GM12878 (cell line): ENCODE results near the gene BUB1B. TPM values are rescaled to one million over a fixed set of nuclear protein-coding genes. Genes with fewer than 3 reads are reported as not detected.

Experiments
- ATAC-seq: fragments of 200-7000 bp; cut with Tn5 transposase; 3 replicates; pipeline ENCODE4 v1.9.1; 2020; ENCODE audit warnings: mild to moderate bottlenecking, moderate library complexity
- BruUV-seq: library from RNA; stranded (reverse); fragments of 400-500 nt; replicated peaks from 2 replicates; lab custom pipeline; 2021; lab: Mats Ljungman, UMichigan
- CTCF ChIA-PET: fragments of 300-600 bp; sonication (Branson Sonifier 250); formaldehyde crosslinking; extraction: SDS; loops from one replicate; lab custom pipeline; 2021; ENCODE audit warnings: inconsistent platforms; lab: Yijun Ruan, JAX
- POLR2A ChIA-PET: fragments of 350-600 bp; formaldehyde crosslinking; extraction: SDS; loops from one replicate; lab custom pipeline; 2021; ENCODE audit warnings: inconsistent platforms; lab: Charles Lee
- RAD21 ChIA-PET: fragments of 300-600 bp; sonication (Branson Sonifier 250); formaldehyde crosslinking; loops from one replicate; lab custom pipeline; 2023; ENCODE audit warnings: antibody characterized with exemption; ENCODE audit not compliant: unreplicated experiment; lab: Charles Lee
- SMC1A ChIA-PET: fragments of 300-600 bp; sonication (Branson Sonifier 250); formaldehyde crosslinking; loops from one replicate; lab custom pipeline; 2023; ENCODE audit not compliant: unreplicated experiment, uncharacterized antibody; lab: Charles Lee
- DNase-seq: peaks from one replicate; pipeline ENCODE4 v3.0.0-alpha.2; 2011; ENCODE audit warnings: low read depth, low spot score
- FAIRE-seq: peaks from 3 replicates; lab custom pipeline; 2011; peaks lifted over from hg19 to GRCh38; lab: Jason Lieb, UNC
- H2AFZ ChIP-seq: 2 replicates; pipeline ENCODE4 v1.6.0; 2011; ENCODE audit warnings: low read depth, low read length, control low read depth; ENCODE audit not compliant: control insufficient read depth
- H3K27ac ChIP-seq: 2 replicates; pipeline ENCODE4 v1.5.1; 2011; ENCODE audit warnings: control low read depth; ENCODE audit not compliant: control insufficient read depth, insufficient read depth
- H3K27me3 ChIP-seq, 2 experiments: replicated peaks in 1 of 2; 2 replicates each; pipeline versions ENCODE4 v1.6.0 to v1.6.1; 2011; ENCODE audit warnings: low read length in 1 of 2; ENCODE audit not compliant: control insufficient read depth in 2 of 2, insufficient read depth in 2 of 2
- H3K36me3 ChIP-seq, 2 experiments: 2 replicates each; pipeline ENCODE4 v1.5.1; 2011; ENCODE audit warnings: low read length in 1 of 2; ENCODE audit not compliant: control insufficient read depth in 2 of 2, insufficient read depth in 2 of 2
- H3K4me1 ChIP-seq: 2 replicates; pipeline ENCODE4 v1.6.1; 2011; ENCODE audit warnings: mild to moderate bottlenecking, low read length, moderate library complexity, mixed read lengths; ENCODE audit not compliant: control insufficient read depth, insufficient read depth
- H3K4me2 ChIP-seq: 2 replicates; pipeline ENCODE4 v1.6.0; 2011; ENCODE audit warnings: control low read depth; ENCODE audit not compliant: control insufficient read depth, insufficient read depth
- H3K4me3 ChIP-seq: fragments of 200-600 bp; sonication (generic); 2 replicates; pipeline ENCODE4 v1.5.1; 2016
- H3K79me2 ChIP-seq: 2 replicates; pipeline ENCODE4 v1.6.0; 2011; ENCODE audit warnings: low read length; ENCODE audit not compliant: control insufficient read depth, insufficient read depth
- H3K9ac ChIP-seq: 2 replicates; pipeline ENCODE4 v1.8.0; 2011; ENCODE audit warnings: low read length, control low read depth, mixed read lengths; ENCODE audit not compliant: control insufficient read depth, insufficient read depth
- H3K9me3 ChIP-seq: replicated peaks from 3 replicates; pipeline ENCODE4 v1.5.1; 2011; ENCODE audit warnings: mild to moderate bottlenecking, low read length; ENCODE audit not compliant: control insufficient read depth, insufficient read depth
- H4K20me1 ChIP-seq: 2 replicates; pipeline ENCODE4 v1.6.0; 2011; ENCODE audit not compliant: control insufficient read depth, insufficient read depth
- FOXM1 ChIP-seq: IDR thresholded peaks from 2 replicates; pipeline ENCODE4 v1.6.1; 2012; ENCODE audit warnings: low read depth, mild to moderate bottlenecking, inconsistent platforms, low read length, moderate library complexity
- RAD21 ChIP-seq: IDR thresholded peaks from 2 replicates; pipeline ENCODE4 v1.6.1; 2011; ENCODE audit warnings: mild to moderate bottlenecking, low read depth, low read length, moderate library complexity; ENCODE audit not compliant: insufficient read depth
- REST ChIP-seq: IDR thresholded peaks from 2 replicates; pipeline ENCODE4 v1.6.1; 2012; ENCODE audit warnings: mild to moderate bottlenecking, low read depth, low read length
- SMAD5 ChIP-seq: IDR thresholded peaks from 2 replicates; pipeline ENCODE4 v1.6.1; 2016; ENCODE audit warnings: antibody characterized with exemption, low read depth
- SMC3 ChIP-seq: IDR thresholded peaks from 2 replicates; pipeline ENCODE4 v1.6.1; 2011; ENCODE audit warnings: low read length, improper control_type of control experiment, borderline replicate concordance
- YY1 ChIP-seq: IDR thresholded peaks from 2 replicates; pipeline ENCODE4 v1.6.1; 2011; ENCODE audit warnings: low read depth, mild to moderate bottlenecking, low read length
- ZNF384 ChIP-seq: IDR thresholded peaks from 2 replicates; pipeline ENCODE4 v1.6.1; 2012; ENCODE audit warnings: low read depth, mild to moderate bottlenecking, low read length, improper control_type of control experiment, borderline replicate concordance
- WGBS: methylation state at CpG from one replicate; pipeline ENCODE4 v1.1.6; 2016; ENCODE audit warnings: low lambda C conversion rate; ENCODE audit not compliant: insufficient replicate concordance, insufficient coverage; ENCODE audit errors: missing lambda C conversion rate; 5-methylcytosine and 5-hydroxymethylcytosine counted together
- in situ Hi-C: fragments of 300-500 bp; cut with MboI; formaldehyde crosslinking; loops from 9 replicates; pipeline ENCODE4 v1.14.3; 2018; ENCODE audit warnings: mixed read lengths
- intact Hi-C: fragments of 100-400 bp; cut with micrococcal nuclease; formaldehyde crosslinking; loops from one replicate; pipeline ENCODE4 v1.14.2; 2022; ENCODE audit not compliant: unreplicated experiment
- polyA plus RNA-seq, 11 experiments: library from polyadenylated mRNA; depleted of rRNA in 4 of 11; unstranded in 6 of 11; stranded (reverse) in 5 of 11; fragments of >200 nt; fragmentation: Nextera tagmentation in 4 of 11; fragmentation: Illumina TruSeq in 1 of 11; extraction: Ambion mirVana in 4 of 11; extraction: Trizol in 1 of 11; gene quantifications; 1 replicate in 1 of 11; 2 replicates in 10 of 11; pipeline versions ENCODE4 v1.2.1 to v1.2.3, GENCODE V29; 2011 to 2016; ENCODE audit warnings: inconsistent platforms in 2 of 11, missing spikeins in 2 of 11, low read depth in 1 of 11
- total RNA-seq, 4 experiments: library from RNA; depleted of rRNA in 3 of 4; stranded (reverse); fragments of >200 nt in 3 of 4; fragmentation: Illumina TruSeq in 1 of 4; extraction: Trizol in 1 of 4; gene quantifications; 2 replicates each; pipeline versions ENCODE4 v1.2.1 to v1.2.3, GENCODE V29; 2013 to 2021
- TF ChIP-seq, protein P1 (sequence below), 3 experiments: IDR thresholded peaks in 2 of 3; conservative IDR thresholded peaks in 1 of 3; 2 replicates each; pipeline ENCODE4 v1.5.1; 2011; ENCODE audit warnings: low read depth in 3 of 3, low read length in 3 of 3, mild to moderate bottlenecking in 3 of 3, control low read depth in 2 of 3, moderate library complexity in 2 of 3, inconsistent platforms in 1 of 3, mixed read lengths in 1 of 3; ENCODE audit not compliant: control insufficient read depth in 2 of 3, insufficient read depth in 1 of 3; ENCODE audit errors: extremely low read depth in 1 of 3

The BUB1B gene
- total and polyA plus RNA-seq, 10 of the 15 experiments (the other 5 are each of a cell fraction or from before 2014, with no cell fraction given): 29.1 to 98.6 (median 77.3) TPM

- CTCF ChIA-PET: interaction anchor here (0.6 to 9.8 kb wide), 60 partner anchors 10 to 429 kb away, joined by 3 to 296 read pairs (median 5); partner anchors contain the start of genes DISP2, INAFM2, PAK6 and PLCB2
- RAD21 ChIA-PET: interaction anchor here (0.7 to 2.6 kb wide), 32 partner anchors 10 to 429 kb away, joined by 3 to 79 read pairs (median 4); partner anchors contain the start of genes BMF and PAK6
- no peak overlapping the region for H3K4me3 ChIP-seq
- H3K27me3 ChIP-seq: no peaks in the 10 kb centered on the region
- no TSS peak for BruUV-seq
- no peak overlapping the region for H3K27ac ChIP-seq
- in situ Hi-C loops: loop anchor here (5.0 kb wide), 1 partner anchor 55 kb away; no protein-coding TSS in a partner anchor
- FAIRE-seq (peak; percentile 88), ATAC-seq (peak; percentile 95), DNase-seq (peak; percentile 26)
- TF ChIP-seq REST: no peak
- TF ChIP-seq ZNF384: peak; percentile 97
- TF ChIP-seq, protein P1, sequence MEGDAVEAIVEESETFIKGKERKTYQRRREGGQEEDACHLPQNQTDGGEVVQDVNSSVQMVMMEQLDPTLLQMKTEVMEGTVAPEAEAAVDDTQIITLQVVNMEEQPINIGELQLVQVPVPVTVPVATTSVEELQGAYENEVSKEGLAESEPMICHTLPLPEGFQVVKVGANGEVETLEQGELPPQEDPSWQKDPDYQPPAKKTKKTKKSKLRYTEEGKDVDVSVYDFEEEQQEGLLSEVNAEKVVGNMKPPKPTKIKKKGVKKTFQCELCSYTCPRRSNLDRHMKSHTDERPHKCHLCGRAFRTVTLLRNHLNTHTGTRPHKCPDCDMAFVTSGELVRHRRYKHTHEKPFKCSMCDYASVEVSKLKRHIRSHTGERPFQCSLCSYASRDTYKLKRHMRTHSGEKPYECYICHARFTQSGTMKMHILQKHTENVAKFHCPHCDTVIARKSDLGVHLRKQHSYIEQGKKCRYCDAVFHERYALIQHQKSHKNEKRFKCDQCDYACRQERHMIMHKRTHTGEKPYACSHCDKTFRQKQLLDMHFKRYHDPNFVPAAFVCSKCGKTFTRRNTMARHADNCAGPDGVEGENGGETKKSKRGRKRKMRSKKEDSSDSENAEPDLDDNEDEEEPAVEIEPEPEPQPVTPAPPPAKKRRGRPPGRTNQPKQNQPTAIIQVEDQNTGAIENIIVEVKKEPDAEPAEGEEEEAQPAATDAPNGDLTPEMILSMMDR (IDR thresholded peaks at IDR 0.05 in 2 of 3, conservative IDR thresholded peaks at IDR 0.05 in 1 of 3; ENCODE audit: control insufficient read depth in 2 of 3, extremely low read depth in 1 of 3, insufficient read depth in 1 of 3, low read depth in 3 of 3, low read length in 3 of 3): peak; percentile 72 to 87 (median 82)
- no peak for TF ChIP-seq SMAD5
- peak; percentile 77 for TF ChIP-seq SMC3
- peak; percentile 52; the same call in 1 of the 2 replicates for TF ChIP-seq YY1
- 0 out of 2 replicates have a peak, but pooled peaks have one; percentile 32 for TF ChIP-seq FOXM1
- peak; percentile 92 for TF ChIP-seq RAD21
- no peak overlapping the region for H3K9ac ChIP-seq
- SMC1A ChIA-PET: interaction anchor here (0.7 to 5.7 kb wide), 32 partner anchors 10 to 187 kb away, joined by 3 to 98 read pairs (median 4); partner anchors contain the start of gene SRP14
- no peak overlapping the region for H2AFZ ChIP-seq
- no peaks in the 10 kb centered on the region for H3K4me1 ChIP-seq
- H3K36me3 ChIP-seq: peaks cover 7 to 45% of the 10 kb centered on the region in 2 experiments
- POLR2A ChIA-PET: interaction anchor here (0.6 to 1.8 kb wide), 6 partner anchors 12 to 354 kb away, joined by 3 to 6 read pairs (median 4); no protein-coding TSS in a partner anchor
- no peaks in the 10 kb centered on the region for H3K79me2 ChIP-seq
- WGBS: 70% methylated on average over 6 of the region's 6 CpGs
- intact Hi-C loops: loop anchor here (1.0 to 2.0 kb wide), 2 partner anchors 57 to 172 kb away; no protein-coding TSS in a partner anchor
- H4K20me1 ChIP-seq: no peaks in the 10 kb centered on the region
- H3K4me2 ChIP-seq: no peak overlapping the region
- no peaks in the 10 kb centered on the region for H3K9me3 ChIP-seq
These were observed 56.4 kb downstream of the BUB1B start for GRCh38 chr15:40217166-40217824.
